GM21447 (cell line): ENCODE measurements around the gene CMBL.

ENCODE experiments used
- ATAC-seq: cut with Tn5 transposase; IDR thresholded peaks from one replicate; pipeline ENCODE4 v1.9.1; 2021; ENCODE audit not compliant: unreplicated experiment

CMBL gene

GRCh38 chr5:10333154-10334006, 25.7 kb upstream of the CMBL start:
- peak; percentile 44 for ATAC-seq

- ATAC-seq, result no peak
Observed at GRCh38 chr5:10332301-10332700, 24.6 kb upstream of the CMBL start.

- no peak for ATAC-seq
Observed at GRCh38 chr5:10331341-10331796, 23.7 kb upstream of the CMBL start.

- ATAC-seq, result no peak
Observed at GRCh38 chr5:10330511-10331230, 23.0 kb upstream of the CMBL start.

GRCh38 chr5:10329820-10330481, 22.2 kb upstream of the CMBL start:
- ATAC-seq, result no peak

- no peak for ATAC-seq
Observed at GRCh38 chr5:10329446-10329819, 21.7 kb upstream of the CMBL start.

GRCh38 chr5:10328323-10328722, 20.6 kb upstream of the CMBL start:
- ATAC-seq, result no peak

GRCh38 chr5:10324518-10325370, 17.0 kb upstream of the CMBL start:
- ATAC-seq, result no peak

GRCh38 chr5:10323588-10324488, 16.1 kb upstream of the CMBL start:
- ATAC-seq, result no peak

- no peak for ATAC-seq
Observed at GRCh38 chr5:10321882-10322281, 14.2 kb upstream of the CMBL start.

GRCh38 chr5:10320793-10321192, 13.1 kb upstream of the CMBL start:
- ATAC-seq, result no peak

- ATAC-seq, result no peak
Observed at GRCh38 chr5:10319202-10319851, 11.6 kb upstream of the CMBL start.

- ATAC-seq, result peak; percentile 84
Observed at GRCh38 chr5:10317825-10318682, 10.4 kb upstream of the CMBL start.

- ATAC-seq, result no peak
Observed at GRCh38 chr5:10315824-10316509, 8.3 kb upstream of the CMBL start.

GRCh38 chr5:10315201-10315600, 7.5 kb upstream of the CMBL start:
- ATAC-seq, result no peak

- ATAC-seq, result no peak
Observed at GRCh38 chr5:10311595-10312425, 4.1 kb upstream of the CMBL start.
